ENCODE measurements around the gene GRID2.

- TF ChIP-seq POLR2A (IDR thresholded peaks at IDR 0.05) (no peak), CTCF (IDR thresholded peaks at IDR 0.05) (no peak), EP300 (IDR thresholded peaks at IDR 0.05) (no peak)
Measured at GRCh38 chr4:93042746-93043145, 739.0 kb downstream of the GRID2 start.

Data from stomach (tissue), 4 donors.